BLaER1 treated with 17β-estradiol and CSF1 and Interleukin-3, amounts not matched to agents 10 nM and 100 nM (cell line): ENCODE measurements around the gene MYO5B.
A peak's percentile ranks its signal among the peaks of the same experiment; 100 is the strongest.

ENCODE experiments used
- H3K27ac ChIP-seq, 11 experiments: shearing (Covaris generic); formaldehyde crosslinking; 2 replicates each; pipeline ENCODE4 v1.8.1; 2022
- H3K27me3 ChIP-seq, 11 experiments: shearing (Covaris generic); formaldehyde crosslinking; 2 replicates each; pipeline ENCODE4 v1.8.1; 2022
- H3K36me3 ChIP-seq, 11 experiments: shearing (Covaris generic); formaldehyde crosslinking; 2 replicates each; pipeline ENCODE4 v1.8.1; 2022
- H3K4me1 ChIP-seq, 10 experiments: shearing (Covaris generic); formaldehyde crosslinking; 2 replicates each; pipeline ENCODE4 v1.8.1; 2022
- H3K4me2 ChIP-seq, 11 experiments: shearing (Covaris generic); formaldehyde crosslinking; 2 replicates each; pipeline ENCODE4 v1.8.1; 2022
- H3K4me3 ChIP-seq, 10 experiments: shearing (Covaris generic); formaldehyde crosslinking; 2 replicates each; pipeline ENCODE4 v1.8.1; 2022
- H3K9ac ChIP-seq, 11 experiments: shearing (Covaris generic); formaldehyde crosslinking; 2 replicates each; pipeline ENCODE4 v1.8.1; 2022
- H3K9me3 ChIP-seq, 11 experiments: shearing (Covaris generic); formaldehyde crosslinking; replicated peaks in 1 of 11; 2 replicates each; pipeline ENCODE4 v1.8.1; 2022
- H4K20me1 ChIP-seq, 11 experiments: shearing (Covaris generic); formaldehyde crosslinking; 2 replicates each; pipeline ENCODE4 v1.8.1; 2022
- Cebpa-rat ChIP-seq, 11 experiments: shearing (Covaris generic); IDR thresholded peaks; 2 replicates each; pipeline ENCODE4 v1.8.1; 2022

Gene MYO5B

DNA sequence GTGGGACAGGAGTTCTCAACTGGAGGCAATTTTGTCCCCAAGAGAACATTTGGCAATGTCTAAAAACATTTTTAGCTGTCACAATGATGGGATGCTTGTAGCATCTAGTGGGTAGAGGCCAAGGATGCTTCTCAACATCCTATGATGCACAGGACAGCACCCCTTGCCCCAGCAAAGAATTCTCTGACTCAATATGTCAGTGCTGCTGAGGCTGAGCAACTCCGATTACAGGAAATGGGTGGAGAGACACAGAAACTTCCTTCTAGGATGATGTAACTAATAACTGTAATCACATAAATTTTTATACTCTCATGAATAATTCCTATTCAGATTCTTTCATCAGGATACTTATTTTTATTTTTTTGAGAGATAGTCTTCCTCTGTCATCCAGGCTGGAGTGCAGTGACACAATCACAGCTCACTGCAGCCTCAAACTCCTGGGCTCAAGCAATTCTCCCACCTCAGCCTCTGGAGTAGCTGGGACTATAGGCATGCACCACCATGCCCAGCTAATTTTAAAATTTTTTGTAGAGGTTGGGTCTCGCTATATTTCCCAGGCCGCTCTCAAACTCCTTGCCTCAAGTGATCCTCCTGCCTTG is 261.3 kb downstream of the MYO5B start:
- Histone ChIP-seq H3K4me2 (peak overlapping the region; percentile 70 to 94 (median 89)), H3K4me3 (0 out of 20 replicates have a peak overlapping the region, but pooled peaks of 1 of the 10 experiments have one; percentile 15), H3K36me3 (no peaks in the 10 kb centered on the region), H3K27ac (peak overlapping the region; percentile 8 to 83 (median 72); a peak in 21 of 22 replicates), H3K9me3 (no peaks in the 10 kb centered on the region), H3K27me3 (peaks cover 0 to 7% (median 0%) of the 10 kb centered on the region in 11 experiments; a peak in 1 of 22 replicates), H3K4me1 (peaks cover 47 to 66% (median 58%) of the 10 kb centered on the region in 10 experiments), H3K9ac (peak overlapping the region in 10 of 11 experiments; percentile 13 to 66 (median 42); a peak in 14 of 22 replicates), H4K20me1 (no peaks in the 10 kb centered on the region)
- peak in 6 of 11 experiments; percentile 7 to 83 (median 33); a peak in 6 of 22 replicates for TF ChIP-seq Cebpa-rat (IDR thresholded peaks at IDR 0.05)

DNA sequence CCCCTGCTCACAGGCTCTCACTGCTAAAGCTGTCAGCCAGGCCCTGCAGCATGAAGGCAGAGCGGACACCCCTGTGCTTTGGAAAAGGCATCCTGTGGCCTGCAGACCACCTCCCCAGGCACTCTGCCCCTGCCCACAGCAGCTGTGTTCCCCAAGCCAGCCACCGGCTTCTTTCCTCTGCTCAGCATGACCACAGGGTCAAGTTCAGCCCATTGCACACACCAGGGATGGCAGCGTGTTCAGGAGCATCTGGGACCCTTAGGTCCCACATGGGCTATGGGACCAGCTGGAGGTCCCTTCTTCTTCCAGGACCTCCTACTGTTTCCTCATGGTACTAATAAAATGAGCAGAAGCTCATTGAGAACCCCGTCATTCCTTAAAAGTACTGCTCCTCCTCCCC is 263.2 kb downstream of the MYO5B start:
- peak overlapping the region in 6 of 11 experiments; percentile 23 to 63 (median 48); a peak in 10 of 22 replicates for H3K9ac ChIP-seq
- no peak for TF ChIP-seq Cebpa-rat (IDR thresholded peaks at IDR 0.05)
- H3K4me2 ChIP-seq = peak overlapping the region; percentile 70 to 94 (median 89)
- peaks cover 0 to 7% (median 0%) of the 10 kb centered on the region in 11 experiments; a peak in 1 of 22 replicates for H3K27me3 ChIP-seq
- H3K9me3 ChIP-seq = no peaks in the 10 kb centered on the region
- no peaks in the 10 kb centered on the region for H4K20me1 ChIP-seq
- H3K36me3 ChIP-seq = no peaks in the 10 kb centered on the region
- H3K27ac ChIP-seq = peak overlapping the region in 8 of 11 experiments; percentile 28 to 83 (median 76); a peak in 14 of 22 replicates
- peak overlapping the region in 4 of 10 experiments; percentile 2 to 34 (median 9); a peak in 2 of 20 replicates for H3K4me3 ChIP-seq
- peaks cover 47 to 66% (median 58%) of the 10 kb centered on the region in 10 experiments for H3K4me1 ChIP-seq

DNA sequence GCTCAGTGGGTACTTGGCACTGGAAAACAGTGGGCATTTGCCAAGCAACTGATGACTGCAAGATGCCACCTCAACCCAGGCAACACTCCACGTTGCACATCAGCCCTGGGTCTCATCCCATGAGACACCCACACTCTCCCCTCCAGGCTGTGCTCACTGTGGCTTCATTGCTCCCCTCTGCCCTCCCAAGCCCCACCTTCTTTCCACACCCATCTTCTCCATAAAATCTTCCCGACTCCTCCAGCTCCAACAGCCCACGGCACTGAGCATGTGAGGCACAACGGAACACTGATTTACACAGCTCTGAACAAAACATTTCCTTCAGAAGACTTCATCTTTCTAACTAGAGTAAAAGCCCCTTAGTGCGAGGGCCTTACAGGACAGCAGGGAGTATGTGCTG is 263.8 kb downstream of the MYO5B start:
- Histone ChIP-seq H3K4me3 (no peak overlapping the region), H3K4me2 (peak overlapping the region; percentile 70 to 94 (median 89)), H3K4me1 (peaks cover 47 to 66% (median 58%) of the 10 kb centered on the region in 10 experiments), H3K27me3 (peaks cover 0 to 7% (median 0%) of the 10 kb centered on the region in 11 experiments; a peak in 1 of 22 replicates), H3K9ac (peak overlapping the region in 3 of 11 experiments; percentile 54 to 63 (median 59); a peak in 5 of 22 replicates), H3K36me3 (no peaks in the 10 kb centered on the region), H4K20me1 (no peaks in the 10 kb centered on the region), H3K27ac (peak overlapping the region in 6 of 11 experiments; percentile 72 to 83 (median 77); a peak in 9 of 22 replicates), H3K9me3 (no peaks in the 10 kb centered on the region)
- TF ChIP-seq Cebpa-rat (IDR thresholded peaks at IDR 0.05) = no peak

DNA sequence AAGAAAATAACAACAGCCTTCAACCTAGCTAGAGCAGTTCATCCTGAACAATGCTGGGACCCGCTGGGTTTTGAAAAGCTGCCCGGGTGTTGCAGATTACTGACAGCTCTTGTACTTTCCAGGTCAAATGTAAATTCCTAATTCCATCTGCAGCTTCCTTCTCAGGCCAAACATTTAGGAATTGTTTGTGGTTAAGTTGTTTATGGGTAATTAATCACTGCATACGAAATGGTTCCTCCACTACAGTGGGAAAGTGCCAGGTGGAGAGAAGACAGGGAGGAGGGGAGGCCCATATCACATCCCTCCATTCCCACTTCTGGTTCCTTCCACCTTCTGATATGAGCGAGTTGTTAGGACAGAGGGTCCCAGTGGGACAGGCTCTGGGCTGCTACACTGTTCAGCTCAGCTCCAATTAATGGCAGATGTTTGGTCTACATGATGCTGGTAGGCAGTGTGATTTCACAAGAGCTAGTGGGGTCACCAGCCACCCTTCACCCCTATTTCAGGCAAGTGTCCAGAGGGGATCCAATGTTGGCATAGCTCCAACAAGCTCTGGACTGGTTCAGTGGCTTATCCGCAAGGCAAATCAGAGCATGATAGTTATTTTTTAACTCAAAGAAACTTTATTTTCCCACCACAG is 268.7 kb downstream of the MYO5B start:
- no peak for TF ChIP-seq Cebpa-rat (IDR thresholded peaks at IDR 0.05)
- Histone ChIP-seq H3K9me3 (peaks cover 0 to 17% (median 6%) of the 10 kb centered on the region in 11 experiments; a peak in 10 of 22 replicates), H3K27ac (no peak overlapping the region), H3K9ac (no peak overlapping the region), H3K4me2 (no peak overlapping the region), H3K27me3 (peaks cover 0 to 3% (median 0%) of the 10 kb centered on the region in 11 experiments; a peak in 1 of 22 replicates), H3K4me3 (no peak overlapping the region), H4K20me1 (0 out of 22 replicates have a peak, but pooled peaks cover 0 to under 1% (median 0%) of the 10 kb centered on the region in 11 experiments), H3K36me3 (no peaks in the 10 kb centered on the region), H3K4me1 (peaks cover 12 to 21% (median 19%) of the 10 kb centered on the region in 10 experiments)

DNA sequence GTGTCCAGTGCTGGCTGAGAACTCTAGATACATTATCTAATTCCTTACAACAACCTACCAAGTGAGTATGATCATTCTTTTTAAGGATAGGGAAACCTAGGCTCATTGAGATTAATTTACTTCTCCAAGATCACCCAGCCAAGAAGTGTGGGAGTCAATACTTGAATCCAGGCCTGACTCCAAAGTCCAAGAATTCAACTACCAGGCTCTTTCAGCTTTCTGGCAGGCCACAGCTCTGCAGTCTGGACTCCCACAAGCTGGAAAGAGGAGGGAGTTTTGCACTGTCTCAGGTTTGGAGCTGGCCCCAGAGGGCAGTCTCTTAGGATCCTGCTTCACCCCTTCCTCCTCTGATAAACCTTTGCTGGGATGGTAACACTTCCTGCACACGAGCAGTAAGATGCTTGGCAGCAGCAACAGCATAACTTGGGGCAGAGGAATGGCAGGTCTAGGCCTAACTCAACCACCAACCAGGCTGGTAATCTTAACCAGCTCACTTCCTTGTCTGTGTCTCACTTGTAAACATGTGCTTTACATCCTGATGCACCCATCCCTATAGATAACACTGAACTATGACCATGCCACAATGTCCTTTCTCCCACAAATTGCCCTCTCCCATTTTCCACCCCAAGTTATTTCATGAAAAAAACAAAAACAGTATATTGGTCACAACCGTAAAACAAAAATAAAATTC is 270.5 kb downstream of the MYO5B start:
- Histone ChIP-seq H3K4me2 (no peak overlapping the region), H3K9ac (no peak overlapping the region), H3K9me3 (peaks cover 0 to 17% (median 6%) of the 10 kb centered on the region in 11 experiments; a peak in 10 of 22 replicates), H3K4me3 (no peak overlapping the region), H3K36me3 (no peaks in the 10 kb centered on the region), H4K20me1 (peaks cover 0 to 8% (median 0%) of the 10 kb centered on the region in 11 experiments; a peak in 1 of 22 replicates), H3K27me3 (no peaks in the 10 kb centered on the region), H3K27ac (no peak overlapping the region), H3K4me1 (peaks cover 17 to 28% (median 24%) of the 10 kb centered on the region in 10 experiments)
- TF ChIP-seq Cebpa-rat (IDR thresholded peaks at IDR 0.05) = no peak

DNA sequence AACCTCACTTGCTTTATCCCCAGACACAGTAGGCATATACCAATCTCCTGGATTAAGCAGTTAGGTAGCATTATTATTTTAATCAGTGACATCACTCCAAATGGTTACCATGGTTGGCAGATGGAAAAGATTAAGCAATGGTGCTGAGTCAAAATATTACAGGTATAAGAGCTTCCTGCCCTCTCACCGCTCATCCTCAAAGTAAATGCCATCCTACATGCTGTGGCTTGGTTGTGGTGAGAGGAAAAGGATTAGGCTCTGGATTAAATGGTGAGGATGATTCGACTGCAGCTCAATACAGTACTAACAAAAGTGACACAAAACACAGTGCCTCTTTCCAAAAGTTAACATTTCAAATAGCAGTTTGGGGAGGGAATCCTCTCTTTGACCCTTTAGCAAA is 272.7 kb downstream of the MYO5B start:
- H3K9me3 ChIP-seq = peaks cover 0 to 20% (median 6%) of the 10 kb centered on the region in 11 experiments; a peak in 10 of 22 replicates
- H3K4me2 ChIP-seq = peak overlapping the region in 3 of 11 experiments; percentile 68 to 91 (median 82); a peak in 5 of 22 replicates
- H3K9ac ChIP-seq = no peak overlapping the region
- H3K27ac ChIP-seq = no peak overlapping the region
- H3K4me1 ChIP-seq = peaks cover 17 to 28% (median 22%) of the 10 kb centered on the region in 10 experiments
- no peaks in the 10 kb centered on the region for H3K36me3 ChIP-seq
- no peaks in the 10 kb centered on the region for H3K27me3 ChIP-seq
- H3K4me3 ChIP-seq = no peak overlapping the region
- no peak for TF ChIP-seq Cebpa-rat (IDR thresholded peaks at IDR 0.05)
- peaks cover 0 to 8% (median 0%) of the 10 kb centered on the region in 11 experiments; a peak in 1 of 22 replicates for H4K20me1 ChIP-seq

DNA sequence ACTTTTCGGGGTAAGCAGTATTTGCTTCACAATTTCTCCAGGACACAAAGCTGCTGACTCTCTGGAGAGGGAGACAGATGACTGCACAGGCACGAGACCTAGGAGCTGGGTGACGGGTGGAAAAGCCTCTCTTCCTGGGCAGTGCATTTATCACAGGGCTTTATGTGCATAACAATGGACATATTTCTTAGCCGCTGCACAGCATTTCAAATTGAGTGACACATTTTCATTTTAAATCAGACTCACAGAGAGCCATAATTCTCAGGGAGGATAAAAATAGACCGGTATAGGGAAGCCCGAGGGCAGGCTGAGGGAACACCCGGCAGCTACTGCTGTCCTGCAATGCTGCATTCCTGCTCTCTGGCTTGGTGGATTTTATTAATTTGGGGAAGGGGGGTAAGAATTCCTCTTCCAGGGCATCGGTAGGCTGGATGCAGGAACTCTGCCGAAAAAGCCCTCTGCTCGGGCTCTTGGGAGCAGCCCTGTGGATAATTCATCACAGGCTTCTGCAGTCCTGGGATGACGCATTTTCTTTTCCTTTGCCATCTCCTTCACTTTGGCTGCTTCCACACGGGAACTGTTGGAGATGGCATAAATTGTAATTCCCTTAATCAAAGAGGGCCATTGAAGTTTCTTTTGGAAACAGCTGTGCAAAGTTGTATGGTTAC is 273.5 kb downstream of the MYO5B start:
- H4K20me1 ChIP-seq = peaks cover 0 to 8% (median 0%) of the 10 kb centered on the region in 11 experiments; a peak in 1 of 22 replicates
- no peaks in the 10 kb centered on the region for H3K36me3 ChIP-seq
- H3K27ac ChIP-seq = peak overlapping the region in 3 of 11 experiments; percentile 9 to 36 (median 21); a peak in 4 of 22 replicates
- peak overlapping the region; percentile 51 to 91 (median 76); a peak in 21 of 22 replicates for H3K4me2 ChIP-seq
- H3K9ac ChIP-seq = peak overlapping the region in 2 of 11 experiments; percentile 25 to 36; a peak in 1 of 22 replicates
- no peak for TF ChIP-seq Cebpa-rat (IDR thresholded peaks at IDR 0.05)
- H3K27me3 ChIP-seq = no peaks in the 10 kb centered on the region
- H3K4me1 ChIP-seq = peaks cover 17 to 28% (median 22%) of the 10 kb centered on the region in 10 experiments
- H3K9me3 ChIP-seq = peaks cover 0 to 20% (median 6%) of the 10 kb centered on the region in 11 experiments; a peak in 10 of 22 replicates
- H3K4me3 ChIP-seq = 0 out of 20 replicates have a peak overlapping the region, but pooled peaks of 1 of the 10 experiments have one; percentile 5

DNA sequence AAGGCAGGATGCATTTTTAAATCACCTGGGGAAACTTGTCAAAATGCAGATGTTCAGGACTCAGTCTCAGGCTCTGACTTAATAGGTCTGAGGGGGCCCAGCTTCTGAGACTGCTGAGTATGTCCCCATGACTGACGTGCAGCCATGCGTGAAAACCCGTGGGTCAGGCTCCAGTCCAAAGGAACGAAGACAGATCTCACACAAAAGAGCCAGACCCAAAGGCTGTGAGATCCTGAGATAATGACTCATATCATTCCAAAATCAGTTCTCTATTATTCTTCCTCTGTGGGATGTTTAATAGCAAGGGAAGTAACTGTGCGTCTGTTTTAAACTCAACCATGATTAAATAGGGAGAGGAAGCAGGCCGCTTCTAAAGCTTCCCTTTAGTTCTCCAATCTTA is 274.2 kb downstream of the MYO5B start:
- Histone ChIP-seq H3K9ac (0 out of 22 replicates have a peak overlapping the region, but pooled peaks of 2 of the 11 experiments have one; percentile 25 to 36), H3K27me3 (no peaks in the 10 kb centered on the region), H3K4me3 (no peak overlapping the region), H3K4me1 (peaks cover 17 to 28% (median 22%) of the 10 kb centered on the region in 10 experiments), H4K20me1 (peaks cover 0 to 8% (median 0%) of the 10 kb centered on the region in 11 experiments; a peak in 1 of 22 replicates), H3K27ac (peak overlapping the region in 3 of 11 experiments; percentile 9 to 36 (median 21); a peak in 4 of 22 replicates), H3K4me2 (peak overlapping the region; percentile 51 to 91 (median 76)), H3K36me3 (no peaks in the 10 kb centered on the region), H3K9me3 (peaks cover 0 to 17% (median 6%) of the 10 kb centered on the region in 11 experiments; a peak in 10 of 22 replicates)
- TF ChIP-seq Cebpa-rat (IDR thresholded peaks at IDR 0.05) = no peak
